ENCODE measurements around the gene NKIRAS2.

GRCh38 chr17:41984454-41984853 lies 35.4 kb upstream of the NKIRAS2 start:
- TF ChIP-seq REST (IDR thresholded peaks at IDR 0.05; ENCODE audit: low read depth, low read length), result no peak
- no peak for TF ChIP-seq CTCF (IDR thresholded peaks at IDR 0.05)
- TF ChIP-seq POLR2AphosphoS5 (IDR thresholded peaks at IDR 0.05; ENCODE audit: low read depth, low read length), result no peak

All from SK-N-SH (cell line).